ENCODE data around the gene SAP30BP.
A peak's percentile ranks its signal among the peaks of the same experiment; 100 is the strongest.

The SAP30BP gene

GRCh38 chr17:75622771-75623273 is 44.3 kb upstream of the SAP30BP start:
- TF ChIP-seq, protein P1, sequence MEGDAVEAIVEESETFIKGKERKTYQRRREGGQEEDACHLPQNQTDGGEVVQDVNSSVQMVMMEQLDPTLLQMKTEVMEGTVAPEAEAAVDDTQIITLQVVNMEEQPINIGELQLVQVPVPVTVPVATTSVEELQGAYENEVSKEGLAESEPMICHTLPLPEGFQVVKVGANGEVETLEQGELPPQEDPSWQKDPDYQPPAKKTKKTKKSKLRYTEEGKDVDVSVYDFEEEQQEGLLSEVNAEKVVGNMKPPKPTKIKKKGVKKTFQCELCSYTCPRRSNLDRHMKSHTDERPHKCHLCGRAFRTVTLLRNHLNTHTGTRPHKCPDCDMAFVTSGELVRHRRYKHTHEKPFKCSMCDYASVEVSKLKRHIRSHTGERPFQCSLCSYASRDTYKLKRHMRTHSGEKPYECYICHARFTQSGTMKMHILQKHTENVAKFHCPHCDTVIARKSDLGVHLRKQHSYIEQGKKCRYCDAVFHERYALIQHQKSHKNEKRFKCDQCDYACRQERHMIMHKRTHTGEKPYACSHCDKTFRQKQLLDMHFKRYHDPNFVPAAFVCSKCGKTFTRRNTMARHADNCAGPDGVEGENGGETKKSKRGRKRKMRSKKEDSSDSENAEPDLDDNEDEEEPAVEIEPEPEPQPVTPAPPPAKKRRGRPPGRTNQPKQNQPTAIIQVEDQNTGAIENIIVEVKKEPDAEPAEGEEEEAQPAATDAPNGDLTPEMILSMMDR (IDR thresholded peaks at IDR 0.05; ENCODE audit: unreplicated experiment in 3 of 3) = no peak
- no peaks in the 10 kb centered on the region for H3K27me3 Mint-ChIP-seq (ENCODE audit: low read depth)
- no peak overlapping the region for H3K4me3 Mint-ChIP-seq
- H3K36me3 Mint-ChIP-seq (ENCODE audit: low read depth) = no peaks in the 10 kb centered on the region
- H3K9me3 Mint-ChIP-seq = no peaks in the 10 kb centered on the region
- H3K27ac Mint-ChIP-seq = peak overlapping the region in 1 of 3 experiments; percentile 15
- H3K4me1 Mint-ChIP-seq = peaks cover 10% of the 10 kb centered on the region

- Mint-ChIP-seq H3K4me3 (no peak overlapping the region), H3K4me1 (peaks cover 10% of the 10 kb centered on the region), H3K9me3 (no peaks in the 10 kb centered on the region), H3K27me3 (ENCODE audit: low read depth) (no peaks in the 10 kb centered on the region), H3K27ac (no peak overlapping the region), H3K36me3 (ENCODE audit: low read depth) (no peaks in the 10 kb centered on the region)
- TF ChIP-seq, protein P1 (IDR thresholded peaks at IDR 0.05; ENCODE audit: unreplicated experiment in 3 of 3) = no peak
Measured at GRCh38 chr17:75623386-75623785, 43.8 kb upstream of the SAP30BP start.

DNA sequence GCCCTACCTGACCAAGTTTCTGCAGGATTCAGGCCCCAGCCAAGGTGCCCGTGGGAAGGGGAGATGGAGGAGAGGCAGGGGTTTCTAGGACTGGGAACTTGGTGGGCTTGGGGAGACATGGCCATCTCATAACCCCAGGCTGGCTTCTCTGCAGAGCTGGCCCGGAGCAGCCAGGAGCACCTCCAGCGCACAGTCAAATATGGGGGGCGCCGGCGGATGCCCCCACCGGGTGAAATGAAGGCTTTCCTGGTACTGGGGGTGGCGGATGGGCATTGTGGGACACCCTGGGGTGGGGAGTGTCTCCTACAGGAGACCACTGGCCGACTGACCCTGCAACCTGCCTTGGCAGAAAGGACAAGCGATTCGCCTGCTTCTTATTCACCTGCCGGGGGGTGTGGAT is 43.1 kb upstream of the SAP30BP start:
- H3K9me3 Mint-ChIP-seq = no peaks in the 10 kb centered on the region
- peaks cover 10% of the 10 kb centered on the region for H3K4me1 Mint-ChIP-seq
- TF ChIP-seq, protein P1 (IDR thresholded peaks at IDR 0.05; ENCODE audit: unreplicated experiment in 3 of 3) = no peak
- no peaks in the 10 kb centered on the region for H3K27me3 Mint-ChIP-seq (ENCODE audit: low read depth)
- H3K36me3 Mint-ChIP-seq (ENCODE audit: low read depth) = no peaks in the 10 kb centered on the region
- no peak overlapping the region for H3K27ac Mint-ChIP-seq
- no peak overlapping the region for H3K4me3 Mint-ChIP-seq

DNA sequence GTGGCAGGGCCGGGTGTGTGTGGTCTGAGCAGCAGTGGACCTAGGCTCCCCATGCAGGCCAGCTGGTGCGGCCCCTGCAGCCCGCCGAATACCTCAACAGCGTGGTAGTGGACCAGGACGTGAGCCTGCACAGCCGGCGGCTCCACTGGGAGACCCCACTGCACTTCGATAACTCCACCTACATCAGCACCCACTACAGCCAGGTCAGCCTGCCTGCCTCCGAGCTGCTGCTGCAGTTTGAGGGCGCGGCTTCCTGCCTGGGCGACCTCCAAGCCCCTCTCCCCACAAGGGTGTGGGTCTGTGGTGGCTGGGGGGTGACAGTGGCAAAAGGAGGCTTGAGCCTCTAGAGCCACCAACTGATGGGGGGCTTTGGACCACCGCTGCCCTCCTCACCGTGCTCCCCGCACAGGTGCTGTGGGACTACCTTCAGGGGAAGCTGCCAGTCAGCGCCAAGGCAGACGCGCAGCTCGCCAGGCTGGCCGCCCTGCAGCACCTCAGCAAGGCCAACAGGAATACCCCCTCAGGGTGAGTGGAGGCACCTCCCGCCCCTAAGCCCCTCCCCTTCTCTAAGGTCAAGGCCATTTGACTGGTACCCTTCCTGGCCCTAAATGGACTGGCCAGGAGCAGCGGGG is 42.3 kb upstream of the SAP30BP start:
- Mint-ChIP-seq H3K4me1 (peaks cover 10% of the 10 kb centered on the region), H3K27me3 (ENCODE audit: low read depth) (no peaks in the 10 kb centered on the region), H3K4me3 (no peak overlapping the region), H3K9me3 (no peaks in the 10 kb centered on the region), H3K36me3 (ENCODE audit: low read depth) (no peaks in the 10 kb centered on the region), H3K27ac (no peak overlapping the region)
- TF ChIP-seq, protein P1 (IDR thresholded peaks at IDR 0.05; ENCODE audit: unreplicated experiment in 3 of 3) = no peak

DNA sequence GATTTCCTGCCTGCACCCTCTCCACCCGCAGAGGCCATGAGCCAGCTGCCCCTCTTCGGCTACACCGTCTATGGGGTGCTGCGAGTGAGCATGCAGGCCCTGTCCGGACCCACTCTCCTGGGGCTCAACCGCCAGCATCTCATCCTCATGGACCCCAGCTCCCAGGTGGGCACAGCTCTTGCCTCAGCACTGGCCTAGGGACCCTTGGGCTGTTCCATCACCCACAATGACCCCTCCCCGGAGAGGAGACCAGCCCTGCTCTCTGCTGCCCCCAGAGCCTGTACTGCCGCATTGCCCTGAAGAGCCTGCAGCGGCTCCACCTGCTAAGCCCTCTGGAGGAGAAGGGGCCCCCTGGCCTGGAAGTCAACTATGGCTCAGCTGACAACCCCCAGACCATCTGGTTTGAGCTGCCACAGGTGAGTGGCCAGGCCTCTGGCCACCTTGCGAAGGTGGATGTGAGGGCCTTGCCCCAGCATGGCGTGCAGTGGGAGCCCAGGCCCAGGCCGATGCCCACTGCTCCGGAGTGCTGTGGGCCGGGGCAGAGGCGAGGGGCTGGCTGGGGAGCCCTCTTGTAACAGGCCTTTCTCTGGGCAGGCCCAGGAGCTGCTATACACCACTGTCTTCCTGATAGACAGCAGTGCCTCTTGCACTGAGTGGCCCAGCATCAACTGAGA is 41.2 kb upstream of the SAP30BP start:
- Mint-ChIP-seq H3K27ac (no peak overlapping the region), H3K4me3 (no peak overlapping the region), H3K36me3 (ENCODE audit: low read depth) (no peaks in the 10 kb centered on the region), H3K27me3 (ENCODE audit: low read depth) (no peaks in the 10 kb centered on the region), H3K9me3 (no peaks in the 10 kb centered on the region), H3K4me1 (peaks cover 10% of the 10 kb centered on the region)
- TF ChIP-seq, protein P1 (IDR thresholded peaks at IDR 0.05; ENCODE audit: unreplicated experiment in 3 of 3) = peak; percentile 69 to 76 (median 71)

All from nephron (organoid).